MM.1S (cell line): ENCODE data around the gene APOBEC4.

Source experiments
- DNase-seq: peaks from one replicate; pipeline ENCODE4 v3.0.0-alpha.2; 2015
- H2AFZ ChIP-seq: fragments of 300-600 bp; sonication (generic); 2 replicates; pipeline ENCODE4 v1.6.0; 2016; ENCODE audit warnings: antibody characterized with exemption, low read length
- H3F3A ChIP-seq: fragments of 300-600 bp; sonication (generic); 2 replicates; pipeline ENCODE4 v1.6.1; 2016; ENCODE audit warnings: mild to moderate bottlenecking, antibody characterized with exemption, low read length, moderate library complexity, mixed read lengths; ENCODE audit not compliant: insufficient read depth
- H3K27ac ChIP-seq: fragments of 300-600 bp; sonication (generic); 2 replicates; pipeline ENCODE4 v1.5.1; 2016; ENCODE audit warnings: mild to moderate bottlenecking, low read length
- H3K27me3 ChIP-seq: fragments of 300-600 bp; sonication (generic); replicated peaks from 2 replicates; pipeline ENCODE4 v1.6.0; 2016; ENCODE audit warnings: low read length; ENCODE audit not compliant: insufficient read depth
- H3K36me3 ChIP-seq: fragments of 300-600 bp; sonication (generic); replicated peaks from 2 replicates; pipeline ENCODE4 v1.6.1; 2016; ENCODE audit warnings: mild to moderate bottlenecking, low read length, mixed read lengths; ENCODE audit not compliant: insufficient read depth
- H3K4me1 ChIP-seq: fragments of 300-600 bp; sonication (generic); 2 replicates; pipeline ENCODE4 v1.6.1; 2016; ENCODE audit warnings: low read length, mixed read lengths
- H3K4me2 ChIP-seq: fragments of 300-600 bp; sonication (generic); 2 replicates; pipeline ENCODE4 v1.6.0; 2016; ENCODE audit warnings: low read depth, low read length
- H3K4me3 ChIP-seq: fragments of 300-600 bp; sonication (generic); 2 replicates; pipeline ENCODE4 v1.5.1; 2016; ENCODE audit warnings: low read length, mixed read lengths
- H3K79me2 ChIP-seq: fragments of 300-600 bp; sonication (generic); 2 replicates; pipeline ENCODE4 v1.6.1; 2016; ENCODE audit warnings: mixed run types, low read length, mixed read lengths
- H3K9ac ChIP-seq: fragments of 300-600 bp; sonication (generic); 2 replicates; pipeline ENCODE4 v1.6.1; 2016; ENCODE audit warnings: low read length, mixed read lengths
- H3K9me2 ChIP-seq: fragments of 300-600 bp; sonication (generic); replicated peaks from 2 replicates; pipeline ENCODE4 v1.6.1; 2016; ENCODE audit warnings: mild to moderate bottlenecking, low read length, mixed read lengths; ENCODE audit not compliant: insufficient read depth
- H3K9me3 ChIP-seq: fragments of 300-600 bp; sonication (generic); replicated peaks from 2 replicates; pipeline ENCODE4 v1.6.1; 2016; ENCODE audit warnings: mild to moderate bottlenecking, low read length, mixed read lengths; ENCODE audit not compliant: insufficient read depth
- H4K20me1 ChIP-seq: fragments of 300-600 bp; sonication (generic); 2 replicates; pipeline ENCODE4 v1.6.1; 2016; ENCODE audit warnings: mild to moderate bottlenecking, low read length, moderate library complexity, mixed read lengths; ENCODE audit not compliant: insufficient read depth
- CTCF ChIP-seq: fragments of 300-600 bp; sonication (generic); IDR thresholded peaks from 2 replicates; pipeline ENCODE4 v1.5.1; 2016; ENCODE audit warnings: antibody characterized with exemption, low read length, mixed read lengths
- EZH2 ChIP-seq: fragments of 300-600 bp; sonication (generic); optimal IDR thresholded peaks from 2 replicates; pipeline ENCODE3; 2017; ENCODE audit warnings: low read depth, mild to moderate bottlenecking, antibody characterized with exemption, low read length, mixed read lengths
- EZH2phosphoT487 ChIP-seq: fragments of 300-600 bp; sonication (generic); IDR thresholded peaks from 2 replicates; pipeline ENCODE4 v1.6.1; 2018; ENCODE audit warnings: antibody characterized with exemption, low read length

The APOBEC4 gene

GRCh38 chr1:183674886-183675285 lies 21.8 kb upstream of the APOBEC4 start:
- Histone ChIP-seq H3F3A (no peaks in the 10 kb centered on the region), H3K4me3 (no peak overlapping the region), H3K36me3 (no peaks in the 10 kb centered on the region), H2AFZ (no peak overlapping the region), H3K27me3 (no peaks in the 10 kb centered on the region), H3K79me2 (no peaks in the 10 kb centered on the region), H3K9ac (no peak overlapping the region), H3K4me2 (no peak overlapping the region), H3K9me3 (no peaks in the 10 kb centered on the region), H4K20me1 (no peaks in the 10 kb centered on the region), H3K27ac (no peak overlapping the region), H3K4me1 (no peaks in the 10 kb centered on the region), H3K9me2 (no peaks in the 10 kb centered on the region)
- DNase-seq, result no peak
- TF ChIP-seq CTCF, result no peak
- no peak for TF ChIP-seq EZH2
- no peak for TF ChIP-seq EZH2phosphoT487

GRCh38 chr1:183674339-183674738 lies 21.2 kb upstream of the APOBEC4 start:
- H3K79me2 ChIP-seq, result no peaks in the 10 kb centered on the region
- TF ChIP-seq EZH2phosphoT487 (no peak), EZH2 (no peak), CTCF (no peak)
- no peaks in the 10 kb centered on the region for H4K20me1 ChIP-seq
- H3K27ac ChIP-seq, result no peak overlapping the region
- no peak overlapping the region for H2AFZ ChIP-seq
- no peaks in the 10 kb centered on the region for H3K9me3 ChIP-seq
- DNase-seq, result no peak
- H3K4me2 ChIP-seq, result no peak overlapping the region
- no peak overlapping the region for H3K4me3 ChIP-seq
- H3K36me3 ChIP-seq, result no peaks in the 10 kb centered on the region
- no peaks in the 10 kb centered on the region for H3F3A ChIP-seq
- no peaks in the 10 kb centered on the region for H3K27me3 ChIP-seq
- no peaks in the 10 kb centered on the region for H3K4me1 ChIP-seq
- H3K9ac ChIP-seq, result no peak overlapping the region
- H3K9me2 ChIP-seq, result no peaks in the 10 kb centered on the region

GRCh38 chr1:183673605-183674323 lies 20.6 kb upstream of the APOBEC4 start:
- no peak for TF ChIP-seq EZH2
- no peak for TF ChIP-seq CTCF

More at GRCh38 chr1:183673605-183674323, 20.6 kb upstream of the APOBEC4 start:
- H3K9ac ChIP-seq, result no peak overlapping the region
- no peaks in the 10 kb centered on the region for H3K36me3 ChIP-seq
- H3K4me1 ChIP-seq, result no peaks in the 10 kb centered on the region
- no peaks in the 10 kb centered on the region for H3K9me2 ChIP-seq
- H3K4me2 ChIP-seq, result no peak overlapping the region
- DNase-seq, result no peak
- H3F3A ChIP-seq, result no peaks in the 10 kb centered on the region
- H3K9me3 ChIP-seq, result no peaks in the 10 kb centered on the region
- no peaks in the 10 kb centered on the region for H4K20me1 ChIP-seq
- no peak overlapping the region for H2AFZ ChIP-seq
- H3K4me3 ChIP-seq, result no peak overlapping the region
- H3K27me3 ChIP-seq, result no peaks in the 10 kb centered on the region
- no peaks in the 10 kb centered on the region for H3K79me2 ChIP-seq
- no peak overlapping the region for H3K27ac ChIP-seq
